GM19463 (cell line): ENCODE data around the gene TPSG1.
"Not testable (repeated sequence)": the region's sequence is repeated elsewhere in the genome, so short reads cannot be mapped to it uniquely, and the experiment has no call there.

Experiments used
- ATAC-seq: cut with Tn5 transposase; IDR thresholded peaks from one replicate; pipeline ENCODE4 v1.9.1; 2021; ENCODE audit warnings: mild to moderate bottlenecking, moderate library complexity; ENCODE audit not compliant: unreplicated experiment

The TPSG1 gene

GRCh38 chr16:1225051-1225451 is at the start of gene TPSG1:
Gene TPSG1 (minus strand): TSS chr16:1225268. CDS start chr16:1225252, 16 bp downstream.
- ATAC-seq: no peak

GRCh38 chr16:1274767-1275166 is 49.7 kb upstream of the TPSG1 start:
- no peak for ATAC-seq

- ATAC-seq: no peak
These were observed 48.7 kb upstream of the TPSG1 start for GRCh38 chr16:1273816-1274215.

GRCh38 chr16:1272453-1273198 is 47.6 kb upstream of the TPSG1 start:
- no peak for ATAC-seq

GRCh38 chr16:1271724-1272413 is 46.8 kb upstream of the TPSG1 start:
- not testable (repeated sequence) for ATAC-seq

- no peak for ATAC-seq
These were observed 46.3 kb upstream of the TPSG1 start for GRCh38 chr16:1271380-1271723.

- ATAC-seq: not testable (repeated sequence)
These were observed 44.4 kb upstream of the TPSG1 start for GRCh38 chr16:1269418-1269817.

GRCh38 chr16:1265826-1266225 is 40.8 kb upstream of the TPSG1 start:
- no peak for ATAC-seq

- no peak for ATAC-seq
These were observed 40.1 kb upstream of the TPSG1 start for GRCh38 chr16:1265090-1265630.

GRCh38 chr16:1264345-1265089 is 39.4 kb upstream of the TPSG1 start:
- no peak for ATAC-seq

- no peak for ATAC-seq
These were observed 38.7 kb upstream of the TPSG1 start for GRCh38 chr16:1263591-1264344.

GRCh38 chr16:1262846-1263221 is 37.8 kb upstream of the TPSG1 start:
- ATAC-seq: no peak

- ATAC-seq: no peak
These were observed 37.3 kb upstream of the TPSG1 start for GRCh38 chr16:1262210-1262845.

GRCh38 chr16:1261131-1261892 is 36.2 kb upstream of the TPSG1 start:
- ATAC-seq: no peak

- no peak for ATAC-seq
These were observed 35.1 kb upstream of the TPSG1 start for GRCh38 chr16:1260101-1260680.

- ATAC-seq: no peak
These were observed 34.6 kb upstream of the TPSG1 start for GRCh38 chr16:1259760-1260068.

- no peak for ATAC-seq
These were observed 34.1 kb upstream of the TPSG1 start for GRCh38 chr16:1258906-1259759.

GRCh38 chr16:1258225-1258600 is 33.1 kb upstream of the TPSG1 start:
- no peak for ATAC-seq
